ENCODE data around the gene LY6G6F. TPM values are rescaled to one million over a fixed set of nuclear protein-coding genes. Genes with fewer than 3 reads are reported as not detected.

The LY6G6F gene
- total and polyA plus RNA-seq, 2 experiments from 2014 or later = not detected

- TF ChIP-seq CTCF (conservative IDR thresholded peaks at IDR 0.05; ENCODE audit: low read depth in 2 of 2) = peak in 1 of 2 experiments; percentile 8; a peak in 1 of 4 replicates
- no peak for TF ChIP-seq JUNB (IDR thresholded peaks at IDR 0.05; ENCODE audit: unreplicated experiment)
- peak overlapping the region; percentile 94 for H3K27ac ChIP-seq (ENCODE audit: low read depth)
- H3K36me3 ChIP-seq (ENCODE audit: insufficient read depth) = peaks cover 34% of the 10 kb centered on the region
- H3K9me2 ChIP-seq (ENCODE audit: insufficient read depth) = no peaks in the 10 kb centered on the region
- H3K4me3 ChIP-seq = peak overlapping the region; percentile 97
- DNase-seq (ENCODE audit: low spot score) = no peak
- H3K79me2 ChIP-seq (replicated peaks; ENCODE audit: insufficient read depth) = peaks cover 56% of the 10 kb centered on the region
- ATAC-seq = no peak
- Mint-ChIP-seq H3K4me3 (peak overlapping the region; percentile 93), H3K36me3 (ENCODE audit: low read depth) (peaks cover 69% of the 10 kb centered on the region), H3K27me3 (ENCODE audit: insufficient read depth, low read depth, poor library complexity) (peaks cover 23% of the 10 kb centered on the region), H3K27ac (peak overlapping the region; percentile 98), H3K9me3 (no peaks in the 10 kb centered on the region; the same call in 2 of the 3 replicates), H3K4me1 (peaks cover 43% of the 10 kb centered on the region)
- no peaks in the 10 kb centered on the region for H3K27me3 ChIP-seq (ENCODE audit: insufficient read depth)
- H3K4me1 ChIP-seq (ENCODE audit: insufficient read depth) = peaks cover 26% of the 10 kb centered on the region
- H4K20me1 ChIP-seq (replicated peaks; ENCODE audit: insufficient read depth) = peaks cover 12% of the 10 kb centered on the region
- H3K4me2 ChIP-seq = peak overlapping the region; percentile 89
- no peak overlapping the region for H2AFZ ChIP-seq
- H3F3A ChIP-seq (replicated peaks; ENCODE audit: low read depth) = peaks cover 21% of the 10 kb centered on the region; the same call in 1 of the 2 replicates
Observed at GRCh38 chr6:31663961-31664789, 42.5 kb upstream of the LY6G6F start.

GRCh38 chr6:31664790-31665500, 41.7 kb upstream of the LY6G6F start, which contains the start of gene GPANK1:
GPANK1 (minus strand) TSS chr6:31664997; CDS start chr6:31664478, 519 bp downstream.
- no peaks in the 10 kb centered on the region; the same call in 2 of the 3 replicates for H3K9me3 Mint-ChIP-seq
- H2AFZ ChIP-seq = peak within 1 kb of the TSS; percentile 1; the same call in 1 of the 2 replicates
- peaks cover 77% of the 10 kb centered on the region for H3K36me3 Mint-ChIP-seq (ENCODE audit: low read depth)

More at GRCh38 chr6:31664790-31665500, 41.7 kb upstream of the LY6G6F start, which contains the start of gene GPANK1:
- ATAC-seq = peak; percentile 32
- Mint-ChIP-seq H3K4me1 (peaks cover 35% of the 10 kb centered on the region), H3K27me3 (ENCODE audit: insufficient read depth, low read depth, poor library complexity) (peaks cover 17% of the 10 kb centered on the region), H3K4me3 (peak within 1 kb of the TSS; percentile 93), H3K27ac (peak within 1 kb of the TSS; percentile 98)
- Histone ChIP-seq H3K4me1 (ENCODE audit: insufficient read depth) (peaks cover 25% of the 10 kb centered on the region), H3K27ac (ENCODE audit: low read depth) (peak within 1 kb of the TSS; percentile 94), H4K20me1 (replicated peaks; ENCODE audit: insufficient read depth) (peaks cover 12% of the 10 kb centered on the region), H3K27me3 (ENCODE audit: insufficient read depth) (no peaks in the 10 kb centered on the region), H3F3A (replicated peaks; ENCODE audit: low read depth) (peaks cover 21% of the 10 kb centered on the region; the same call in 1 of the 2 replicates), H3K79me2 (replicated peaks; ENCODE audit: insufficient read depth) (peaks cover 51% of the 10 kb centered on the region), H3K4me3 (peak within 1 kb of the TSS; percentile 97), H3K4me2 (peak within 1 kb of the TSS; percentile 89), H3K36me3 (ENCODE audit: insufficient read depth) (peaks cover 41% of the 10 kb centered on the region), H3K9me2 (ENCODE audit: insufficient read depth) (no peaks in the 10 kb centered on the region)
- peak; percentile 88 for DNase-seq (ENCODE audit: low spot score)
- TF ChIP-seq ETS1 (IDR thresholded peaks at IDR 0.05) (peak; percentile 40; the same call in 1 of the 2 replicates), EZH2phosphoT487 (IDR thresholded peaks at IDR 0.05; ENCODE audit: unreplicated experiment) (no peak), ZNF331 (CRISPR knock-in tag; IDR thresholded peaks at IDR 0.05; ENCODE audit: low read depth) (no peak), POLR2AphosphoS5 (IDR thresholded peaks at IDR 0.05; ENCODE audit: low read depth) (peak; percentile 51)
